Tibial artery (tissue), 4 donors: ENCODE measurements around the gene MPP1.

Source experiments
- DNase-seq, 2 donors: peaks; one replicate each; pipeline ENCODE4 v3.0.0-alpha.2; 2019
- H3K27ac ChIP-seq, 2 donors: fragments of 200-600 bp; sonication (generic) in 1 of 2; 1 replicate in 1 of 2; 2 replicates in 1 of 2; pipeline ENCODE4 v1.5.1; 2018 to 2019; ENCODE audit warnings: mild to moderate bottlenecking in 1 of 2
- H3K27me3 ChIP-seq, 2 donors: fragments of 200-600 bp; sonication (generic) in 1 of 2; one replicate each; pipeline versions ENCODE4 v1.5.1 to v1.6.0; 2016 to 2019
- H3K36me3 ChIP-seq, 3 donors: fragments of 200-600 bp; sonication (generic) in 2 of 3; one replicate each; pipeline ENCODE4 v1.5.1; 2016 to 2019; ENCODE audit warnings: mild to moderate bottlenecking in 2 of 3
- H3K4me1 ChIP-seq, 4 donors: fragments of 200-600 bp; sonication (generic) in 2 of 4; 1 replicate in 3 of 4; 2 replicates in 1 of 4; pipeline ENCODE4 v1.5.1; 2016 to 2019
- H3K4me3 ChIP-seq, 2 donors: fragments of 200-600 bp; sonication (generic) in 1 of 2; 1 replicate in 1 of 2; 2 replicates in 1 of 2; pipeline ENCODE4 v1.5.1; 2018 to 2019; ENCODE audit warnings: mild to moderate bottlenecking in 2 of 2
- H3K9me3 ChIP-seq, 3 donors: fragments of 200-600 bp; sonication (generic) in 1 of 3; one replicate each; pipeline ENCODE4 v1.5.1; 2016 to 2019
- CTCF ChIP-seq, 2 experiments: fragments of 200-600 bp in 1 of 2; fragments of 450-650 bp in 1 of 2; IDR thresholded peaks; one replicate each; pipeline ENCODE4 v1.5.1; 2017 to 2019; ENCODE audit warnings: antibody characterized with exemption in 2 of 2, mild to moderate bottlenecking in 1 of 2, moderate library complexity in 1 of 2
- intact Hi-C: fragments of 100-400 bp; cut with DNase I; formaldehyde crosslinking; loops from one replicate; pipeline ENCODE4 v1.15.0; 2023; ENCODE audit warnings: low total_unique reads

Gene MPP1

GRCh38 chrX:154805696-154806091, 409 bp upstream of the MPP1 start:
- intact Hi-C loops, result no loop called here
- Histone ChIP-seq H3K4me3 (peak overlapping the region; percentile 64 to 74), H3K4me1 (peaks cover 0 to 3% (median 0%) of the 10 kb centered on the region in 4 donors), H3K27ac (peak overlapping the region; percentile 70 to 76), H3K27me3 (no peaks in the 10 kb centered on the region), H3K9me3 (no peaks in the 10 kb centered on the region), H3K36me3 (no peaks in the 10 kb centered on the region)
- TF ChIP-seq CTCF (IDR thresholded peaks at IDR 0.05), result no peak
- no peak for DNase-seq

GRCh38 chrX:154804261-154804956, 876 bp downstream of the MPP1 start:
- H3K4me1 ChIP-seq, result peaks cover 0 to 3% (median 0%) of the 10 kb centered on the region in 4 donors
- H3K27me3 ChIP-seq, result no peaks in the 10 kb centered on the region
- H3K27ac ChIP-seq, result peak overlapping the region; percentile 70 to 76
- no peak for TF ChIP-seq CTCF (IDR thresholded peaks at IDR 0.05)
- peak overlapping the region; percentile 64 to 74 for H3K4me3 ChIP-seq
- H3K36me3 ChIP-seq, result no peaks in the 10 kb centered on the region
- intact Hi-C loops, result no loop called here
- no peak for DNase-seq
- no peaks in the 10 kb centered on the region for H3K9me3 ChIP-seq

GRCh38 chrX:154802947-154803346, 2.3 kb downstream of the MPP1 start:
- H3K4me3 ChIP-seq, result no peak overlapping the region
- no peaks in the 10 kb centered on the region for H3K36me3 ChIP-seq
- H3K4me1 ChIP-seq, result peaks cover 0 to 3% (median 0%) of the 10 kb centered on the region in 4 donors
- no peaks in the 10 kb centered on the region for H3K9me3 ChIP-seq
- no peak for TF ChIP-seq CTCF (IDR thresholded peaks at IDR 0.05)
- DNase-seq, result no peak
- H3K27me3 ChIP-seq, result no peaks in the 10 kb centered on the region
- no peak overlapping the region for H3K27ac ChIP-seq
- intact Hi-C loops, result no loop called here

- Histone ChIP-seq H3K27me3 (no peaks in the 10 kb centered on the region), H3K4me3 (no peak overlapping the region), H3K4me1 (peaks cover 0 to 3% (median 0%) of the 10 kb centered on the region in 4 donors), H3K27ac (no peak overlapping the region), H3K36me3 (no peaks in the 10 kb centered on the region), H3K9me3 (no peaks in the 10 kb centered on the region)
- intact Hi-C loops, result no loop called here
- no peak for DNase-seq
- no peak for TF ChIP-seq CTCF (IDR thresholded peaks at IDR 0.05)
These were observed 4.6 kb downstream of the MPP1 start for GRCh38 chrX:154800478-154801210.

- intact Hi-C loops, result no loop called here
- DNase-seq, result no peak
- peaks cover 0 to 3% (median 0%) of the 10 kb centered on the region in 4 donors for H3K4me1 ChIP-seq
- no peak for TF ChIP-seq CTCF (IDR thresholded peaks at IDR 0.05)
- H3K9me3 ChIP-seq, result no peaks in the 10 kb centered on the region
- H3K27ac ChIP-seq, result no peak overlapping the region
- H3K36me3 ChIP-seq, result no peaks in the 10 kb centered on the region
- H3K4me3 ChIP-seq, result no peak overlapping the region
- no peaks in the 10 kb centered on the region for H3K27me3 ChIP-seq
These were observed 5.5 kb downstream of the MPP1 start for GRCh38 chrX:154799556-154800348.
